ENCODE results near the gene FAM170B. TPM values are rescaled to one million over a fixed set of nuclear protein-coding genes. Genes with fewer than 3 reads are reported as not detected.

The FAM170B gene
- total RNA-seq, 1 donor, result not detected

- DNase-seq (ENCODE audit: low read depth), result no peak
- TF ChIP-seq CTCF (IDR thresholded peaks at IDR 0.05; ENCODE audit: insufficient read depth, low read depth, low read length), result no peak
- no peak overlapping the region for H3K4me3 ChIP-seq (ENCODE audit: low read depth, low read length)
These were observed 24.6 kb upstream of the FAM170B start for GRCh38 chr10:49158404-49158803.

- DNase-seq (ENCODE audit: low read depth), result no peak
- no peak for TF ChIP-seq CTCF (IDR thresholded peaks at IDR 0.05; ENCODE audit: insufficient read depth, low read depth, low read length)
- no peak overlapping the region for H3K4me3 ChIP-seq (ENCODE audit: low read depth, low read length)
These were observed 23.4 kb upstream of the FAM170B start for GRCh38 chr10:49157229-49157628.

GRCh38 chr10:49154641-49155040, 20.8 kb upstream of the FAM170B start:
- DNase-seq (ENCODE audit: low read depth), result no peak
- no peak for TF ChIP-seq CTCF (IDR thresholded peaks at IDR 0.05; ENCODE audit: insufficient read depth, low read depth, low read length)
- no peak overlapping the region for H3K4me3 ChIP-seq (ENCODE audit: low read depth, low read length)

- no peak overlapping the region for H3K4me3 ChIP-seq (ENCODE audit: low read depth, low read length)
- no peak for DNase-seq (ENCODE audit: low read depth)
- TF ChIP-seq CTCF (IDR thresholded peaks at IDR 0.05; ENCODE audit: insufficient read depth, low read depth, low read length), result no peak
These were observed 20.1 kb upstream of the FAM170B start for GRCh38 chr10:49153971-49154370.

- TF ChIP-seq CTCF (IDR thresholded peaks at IDR 0.05; ENCODE audit: insufficient read depth, low read depth, low read length), result no peak
- no peak overlapping the region for H3K4me3 ChIP-seq (ENCODE audit: low read depth, low read length)
- no peak for DNase-seq (ENCODE audit: low read depth)
These were observed 19.3 kb upstream of the FAM170B start for GRCh38 chr10:49153115-49153514.

- no peak for DNase-seq (ENCODE audit: low read depth)
- no peak overlapping the region for H3K4me3 ChIP-seq (ENCODE audit: low read depth, low read length)
- no peak for TF ChIP-seq CTCF (IDR thresholded peaks at IDR 0.05; ENCODE audit: insufficient read depth, low read depth, low read length)
These were observed 18.8 kb upstream of the FAM170B start for GRCh38 chr10:49152663-49153062.

- no peak for DNase-seq (ENCODE audit: low read depth)
- no peak overlapping the region for H3K4me3 ChIP-seq (ENCODE audit: low read depth, low read length)
- TF ChIP-seq CTCF (IDR thresholded peaks at IDR 0.05; ENCODE audit: insufficient read depth, low read depth, low read length), result no peak
These were observed 18.2 kb upstream of the FAM170B start for GRCh38 chr10:49152037-49152436.

All from fibroblast of villous mesenchyme (primary cell).